ENCODE measurements around the gene SOX5.

The SOX5 gene

GRCh38 chr12:23550753-23551152 is 398.7 kb downstream of the SOX5 start:
- Histone ChIP-seq H3K27me3 (ENCODE audit: insufficient read depth, low read length) (no peaks in the 10 kb centered on the region), H3K4me3 (ENCODE audit: low read length) (no peak overlapping the region), H3K9me3 (ENCODE audit: low read length) (no peaks in the 10 kb centered on the region), H3K4me1 (ENCODE audit: insufficient read depth, low read length) (peaks cover 10% of the 10 kb centered on the region), H2AFZ (ENCODE audit: low read depth, low read length) (no peak overlapping the region), H3K36me3 (ENCODE audit: insufficient read depth, low read length) (peaks cover 16% of the 10 kb centered on the region)

- Histone ChIP-seq H3K36me3 (ENCODE audit: insufficient read depth, low read length) (peaks cover 29% of the 10 kb centered on the region), H3K4me3 (ENCODE audit: low read length) (no peak overlapping the region), H3K9me3 (ENCODE audit: low read length) (no peaks in the 10 kb centered on the region), H3K27me3 (ENCODE audit: insufficient read depth, low read length) (no peaks in the 10 kb centered on the region), H3K4me1 (ENCODE audit: insufficient read depth, low read length) (no peaks in the 10 kb centered on the region), H2AFZ (ENCODE audit: low read depth, low read length) (no peak overlapping the region)
These were observed 400.7 kb downstream of the SOX5 start for GRCh38 chr12:23548742-23549141.

DNA sequence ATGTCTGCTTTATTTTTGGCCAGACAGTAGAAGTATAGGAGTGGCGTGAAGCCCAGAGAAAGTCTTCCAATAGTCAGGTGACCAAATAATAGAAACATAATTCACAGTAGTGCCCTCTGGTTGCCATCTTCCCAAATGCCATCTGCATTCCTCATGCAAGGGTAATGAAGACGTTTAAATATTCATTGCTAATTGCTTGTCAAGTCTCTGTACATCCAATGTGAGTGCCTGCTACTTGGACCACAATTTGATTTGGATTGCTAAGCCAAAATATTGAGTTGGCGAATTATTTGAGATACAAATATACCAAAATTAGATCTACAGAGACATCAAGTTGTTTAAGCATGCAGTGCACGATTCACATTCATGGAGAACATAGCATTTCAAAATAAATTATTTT is 402.7 kb downstream of the SOX5 start:
- Histone ChIP-seq H3K4me1 (ENCODE audit: insufficient read depth, low read length) (no peaks in the 10 kb centered on the region), H3K9me3 (ENCODE audit: low read length) (no peaks in the 10 kb centered on the region), H3K27me3 (ENCODE audit: insufficient read depth, low read length) (no peaks in the 10 kb centered on the region), H3K36me3 (ENCODE audit: insufficient read depth, low read length) (peaks cover 45% of the 10 kb centered on the region), H2AFZ (ENCODE audit: low read depth, low read length) (no peak overlapping the region), H3K4me3 (ENCODE audit: low read length) (no peak overlapping the region)

GRCh38 chr12:23543767-23544166 is 405.7 kb downstream of the SOX5 start:
- Histone ChIP-seq H3K4me3 (ENCODE audit: low read length) (no peak overlapping the region), H3K27me3 (ENCODE audit: insufficient read depth, low read length) (no peaks in the 10 kb centered on the region), H2AFZ (ENCODE audit: low read depth, low read length) (no peak overlapping the region), H3K9me3 (ENCODE audit: low read length) (no peaks in the 10 kb centered on the region), H3K4me1 (ENCODE audit: insufficient read depth, low read length) (no peaks in the 10 kb centered on the region), H3K36me3 (ENCODE audit: insufficient read depth, low read length) (peaks cover 56% of the 10 kb centered on the region)

- Histone ChIP-seq H3K36me3 (ENCODE audit: insufficient read depth, low read length) (peaks cover 58% of the 10 kb centered on the region), H3K4me1 (ENCODE audit: insufficient read depth, low read length) (no peaks in the 10 kb centered on the region)
These were observed 407.3 kb downstream of the SOX5 start for GRCh38 chr12:23542187-23542586.

DNA sequence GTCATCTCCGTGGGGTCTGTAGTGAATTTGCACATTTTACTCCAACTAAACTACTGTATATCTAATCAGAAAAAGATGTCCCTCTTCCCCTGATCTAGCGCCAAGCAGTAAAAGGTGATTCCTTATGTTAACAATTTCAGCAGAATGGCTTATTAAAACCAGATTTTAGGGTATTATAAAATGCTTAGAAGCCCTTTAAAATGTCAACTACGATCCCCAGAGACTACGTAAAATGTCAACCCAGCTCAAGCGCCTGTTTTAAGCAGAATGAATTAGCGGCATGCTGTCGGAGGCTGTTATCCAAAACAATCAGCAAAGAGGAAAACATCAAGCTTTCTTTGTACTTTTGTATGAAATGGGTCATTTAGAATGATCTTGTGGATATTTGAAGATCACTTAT is 408.9 kb downstream of the SOX5 start:
- Histone ChIP-seq H2AFZ (ENCODE audit: low read depth, low read length) (no peak overlapping the region), H3K27me3 (ENCODE audit: insufficient read depth, low read length) (no peaks in the 10 kb centered on the region), H3K4me1 (ENCODE audit: insufficient read depth, low read length) (no peaks in the 10 kb centered on the region), H3K36me3 (ENCODE audit: insufficient read depth, low read length) (peaks cover 54% of the 10 kb centered on the region), H3K4me3 (ENCODE audit: low read length) (no peak overlapping the region), H3K9me3 (ENCODE audit: low read length) (no peaks in the 10 kb centered on the region)

More at GRCh38 chr12:23542187-23542586, 407.3 kb downstream of the SOX5 start:
- H3K27me3 ChIP-seq (ENCODE audit: insufficient read depth, low read length), result no peaks in the 10 kb centered on the region
- no peak overlapping the region for H3K4me3 ChIP-seq (ENCODE audit: low read length)
- H2AFZ ChIP-seq (ENCODE audit: low read depth, low read length), result no peak overlapping the region
- H3K9me3 ChIP-seq (ENCODE audit: low read length), result no peaks in the 10 kb centered on the region

GRCh38 chr12:23536293-23536692 is 413.2 kb downstream of the SOX5 start:
- no peak overlapping the region for H3K4me3 ChIP-seq (ENCODE audit: low read length)
- H3K4me1 ChIP-seq (ENCODE audit: insufficient read depth, low read length), result no peaks in the 10 kb centered on the region
- no peak overlapping the region for H2AFZ ChIP-seq (ENCODE audit: low read depth, low read length)
- H3K27me3 ChIP-seq (ENCODE audit: insufficient read depth, low read length), result no peaks in the 10 kb centered on the region
- no peaks in the 10 kb centered on the region for H3K9me3 ChIP-seq (ENCODE audit: low read length)
- peaks cover 53% of the 10 kb centered on the region for H3K36me3 ChIP-seq (ENCODE audit: insufficient read depth, low read length)

- no peaks in the 10 kb centered on the region for H3K27me3 ChIP-seq (ENCODE audit: insufficient read depth, low read length)
- H2AFZ ChIP-seq (ENCODE audit: low read depth, low read length), result no peak overlapping the region
- H3K4me1 ChIP-seq (ENCODE audit: insufficient read depth, low read length), result no peaks in the 10 kb centered on the region
- no peaks in the 10 kb centered on the region for H3K9me3 ChIP-seq (ENCODE audit: low read length)
- no peak overlapping the region for H3K4me3 ChIP-seq (ENCODE audit: low read length)
- peaks cover 53% of the 10 kb centered on the region for H3K36me3 ChIP-seq (ENCODE audit: insufficient read depth, low read length)
These were observed 414.0 kb downstream of the SOX5 start for GRCh38 chr12:23535441-23535840.

DNA sequence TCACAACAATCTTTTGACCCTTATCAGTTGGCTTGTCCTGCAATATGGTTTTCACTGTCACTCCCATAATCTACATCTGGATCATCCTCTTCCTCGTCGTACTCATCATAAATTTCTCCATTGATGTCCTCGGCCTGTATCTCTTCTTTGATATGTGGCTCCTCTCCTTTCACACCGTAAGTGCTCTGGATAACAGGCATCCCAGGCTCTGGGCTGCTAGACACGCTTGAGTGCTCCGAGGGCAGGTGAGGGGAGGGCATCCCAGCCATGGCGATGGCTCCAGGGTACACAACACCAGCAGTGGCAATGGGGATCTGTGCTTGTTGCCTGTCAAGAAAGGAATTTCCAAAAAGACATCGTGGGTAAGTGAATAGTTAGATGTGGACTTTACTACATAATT is 415.3 kb downstream of the SOX5 start:
- no peak overlapping the region for H2AFZ ChIP-seq (ENCODE audit: low read depth, low read length)
- no peaks in the 10 kb centered on the region for H3K27me3 ChIP-seq (ENCODE audit: insufficient read depth, low read length)
- peaks cover 54% of the 10 kb centered on the region for H3K36me3 ChIP-seq (ENCODE audit: insufficient read depth, low read length)
- no peaks in the 10 kb centered on the region for H3K9me3 ChIP-seq (ENCODE audit: low read length)
- H3K4me1 ChIP-seq (ENCODE audit: insufficient read depth, low read length), result no peaks in the 10 kb centered on the region
- no peak overlapping the region for H3K4me3 ChIP-seq (ENCODE audit: low read length)

DNA sequence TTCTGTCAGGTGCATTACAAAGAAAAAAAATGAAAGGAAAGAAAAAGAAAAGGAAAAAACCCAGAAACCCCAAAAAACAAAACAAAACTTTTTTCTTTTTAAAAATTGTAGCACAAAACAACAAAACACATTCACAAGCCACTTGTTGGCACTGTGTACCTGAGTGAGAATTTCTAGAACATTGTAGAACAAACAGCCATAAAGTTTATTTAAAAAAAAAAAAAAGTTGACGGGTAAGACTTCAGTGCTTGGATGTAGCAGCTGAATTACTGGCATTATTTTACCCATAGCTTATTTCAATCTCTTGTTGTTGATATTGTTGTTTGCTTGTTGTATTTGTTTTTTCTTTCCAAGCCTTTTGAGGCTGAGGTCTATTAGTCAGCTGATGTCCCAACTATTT is 415.8 kb downstream of the SOX5 start:
- Histone ChIP-seq H3K36me3 (ENCODE audit: insufficient read depth, low read length) (peaks cover 50% of the 10 kb centered on the region), H3K4me1 (ENCODE audit: insufficient read depth, low read length) (no peaks in the 10 kb centered on the region), H2AFZ (ENCODE audit: low read depth, low read length) (no peak overlapping the region), H3K27me3 (ENCODE audit: insufficient read depth, low read length) (no peaks in the 10 kb centered on the region), H3K4me3 (ENCODE audit: low read length) (no peak overlapping the region), H3K9me3 (ENCODE audit: low read length) (no peaks in the 10 kb centered on the region)

GRCh38 chr12:23533265-23533664 is 416.2 kb downstream of the SOX5 start:
- H3K9me3 ChIP-seq (ENCODE audit: low read length), result no peaks in the 10 kb centered on the region
- H3K27me3 ChIP-seq (ENCODE audit: insufficient read depth, low read length), result no peaks in the 10 kb centered on the region
- H3K36me3 ChIP-seq (ENCODE audit: insufficient read depth, low read length), result peaks cover 48% of the 10 kb centered on the region
- H3K4me3 ChIP-seq (ENCODE audit: low read length), result no peak overlapping the region
- no peaks in the 10 kb centered on the region for H3K4me1 ChIP-seq (ENCODE audit: insufficient read depth, low read length)
- H2AFZ ChIP-seq (ENCODE audit: low read depth, low read length), result no peak overlapping the region

- Histone ChIP-seq H3K27me3 (ENCODE audit: insufficient read depth, low read length) (no peaks in the 10 kb centered on the region), H3K4me3 (ENCODE audit: low read length) (no peak overlapping the region), H3K4me1 (ENCODE audit: insufficient read depth, low read length) (no peaks in the 10 kb centered on the region), H3K36me3 (ENCODE audit: insufficient read depth, low read length) (peaks cover 15% of the 10 kb centered on the region), H2AFZ (ENCODE audit: low read depth, low read length) (no peak overlapping the region), H3K9me3 (ENCODE audit: low read length) (peaks cover 3% of the 10 kb centered on the region)
These were observed 421.2 kb downstream of the SOX5 start for GRCh38 chr12:23528316-23528715.

DNA sequence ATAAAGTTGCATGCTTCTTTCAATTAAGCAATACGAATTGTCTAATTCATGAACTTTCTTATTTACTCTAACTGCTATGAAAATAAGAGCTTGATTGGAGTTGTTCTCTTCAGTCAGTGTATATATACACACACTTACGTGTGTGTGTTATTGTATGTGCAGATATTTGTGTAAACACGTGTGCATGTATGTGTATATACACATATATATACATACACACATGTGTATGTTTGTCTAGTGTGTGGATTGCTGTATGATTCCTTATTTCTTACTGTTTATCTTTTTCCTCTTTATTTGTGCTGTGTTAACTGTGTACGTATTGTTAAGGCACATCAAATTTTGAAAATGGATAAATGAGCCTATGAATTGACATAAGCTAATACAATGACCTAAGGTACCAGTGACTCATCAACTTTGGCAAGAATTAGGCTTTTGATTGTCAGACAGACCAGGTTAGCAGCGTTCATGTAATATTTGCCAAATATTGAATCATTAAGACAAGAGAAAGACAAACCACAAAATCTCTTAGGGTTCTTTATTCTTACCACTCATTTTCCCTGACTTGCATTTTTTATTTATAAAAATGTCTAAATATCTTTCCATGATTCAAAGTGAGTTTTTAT is 423.9 kb downstream of the SOX5 start:
- Histone ChIP-seq H3K36me3 (ENCODE audit: insufficient read depth, low read length) (peaks cover 2% of the 10 kb centered on the region), H2AFZ (ENCODE audit: low read depth, low read length) (no peak overlapping the region), H3K27me3 (ENCODE audit: insufficient read depth, low read length) (no peaks in the 10 kb centered on the region), H3K9me3 (ENCODE audit: low read length) (peaks cover 3% of the 10 kb centered on the region), H3K4me1 (ENCODE audit: insufficient read depth, low read length) (no peaks in the 10 kb centered on the region), H3K4me3 (ENCODE audit: low read length) (no peak overlapping the region)

- Histone ChIP-seq H2AFZ (ENCODE audit: low read depth, low read length) (no peak overlapping the region), H3K4me3 (ENCODE audit: low read length) (no peak overlapping the region), H3K27me3 (ENCODE audit: insufficient read depth, low read length) (no peaks in the 10 kb centered on the region), H3K9me3 (ENCODE audit: low read length) (peaks cover 3% of the 10 kb centered on the region), H3K36me3 (ENCODE audit: insufficient read depth, low read length) (no peaks in the 10 kb centered on the region), H3K4me1 (ENCODE audit: insufficient read depth, low read length) (no peaks in the 10 kb centered on the region)
These were observed 426.1 kb downstream of the SOX5 start for GRCh38 chr12:23523339-23523738.
